ENCODE results near the gene WFDC12.
"Not testable (repeated sequence)": the region's sequence is repeated elsewhere in the genome, so short reads cannot be mapped to it uniquely, and the experiment has no call there.

Gene WFDC12

DNA sequence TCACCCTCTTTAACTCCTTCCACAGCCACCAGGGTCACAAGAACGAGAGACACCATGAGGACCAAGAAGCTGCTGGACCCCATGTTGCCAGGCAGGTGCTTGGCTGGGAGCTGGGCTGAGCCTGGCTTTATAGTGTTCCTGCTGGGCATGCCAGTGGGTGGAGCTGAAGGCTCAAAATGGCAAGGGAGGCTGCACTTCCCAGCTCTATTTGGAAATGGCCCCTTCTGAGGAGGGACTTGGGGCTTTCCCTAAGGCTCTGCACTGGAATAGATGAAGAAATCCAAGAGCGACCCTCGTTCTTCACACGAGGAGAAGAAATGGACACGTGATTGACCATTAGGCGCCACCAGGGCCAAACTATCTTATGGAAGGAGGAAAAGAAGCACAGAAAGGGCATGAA lies at the start of gene WFDC12:
WFDC12 (minus strand) TSS at position 101 of the 400 bp plus-strand sequence; CDS start at position 83, 18 bp downstream.
- DNase-seq (ENCODE audit: low read depth), result no peak

- no peak for DNase-seq (ENCODE audit: low read depth)
These were observed 49.3 kb upstream of the WFDC12 start for GRCh38 chr20:45173522-45173921.

- DNase-seq (ENCODE audit: low read depth), result no peak
These were observed 40.6 kb upstream of the WFDC12 start for GRCh38 chr20:45164906-45165305.

DNA sequence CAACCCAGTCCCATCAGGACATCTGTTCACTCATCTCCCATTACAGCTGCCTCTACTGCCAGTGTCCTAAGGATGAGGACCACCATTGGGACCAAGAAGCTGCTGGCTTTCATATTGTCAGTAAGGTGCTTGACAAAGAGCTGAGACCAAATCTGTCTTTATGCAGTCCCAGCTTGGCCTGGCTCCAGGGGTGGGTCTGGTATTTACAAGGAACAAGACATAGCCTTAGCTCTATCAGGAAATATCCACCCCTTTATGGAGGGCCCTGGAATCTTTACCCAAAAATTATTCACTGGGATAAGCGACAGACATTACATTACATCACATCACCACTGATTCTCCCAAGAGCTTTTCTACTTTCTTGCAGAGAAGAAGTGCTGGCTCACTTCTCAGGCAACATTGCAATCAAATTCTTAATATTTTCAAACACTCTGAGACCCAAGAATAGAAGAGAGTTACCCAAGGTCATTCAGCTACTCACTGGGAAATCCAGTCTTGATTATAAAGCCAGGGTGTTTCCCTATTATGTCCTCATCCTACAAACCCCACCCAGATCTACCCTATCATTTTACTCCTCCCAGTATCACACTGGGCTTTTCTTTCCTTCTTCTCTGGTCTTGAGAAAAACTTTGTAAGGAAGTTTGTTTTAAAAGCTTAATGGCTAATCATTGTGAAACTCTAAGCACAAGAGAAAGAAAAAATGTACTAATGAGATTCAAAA lies 39.0 kb upstream of the WFDC12 start:
- no peak for DNase-seq (ENCODE audit: low read depth)

GRCh38 chr20:45157962-45158361 lies 33.7 kb upstream of the WFDC12 start:
- peak; percentile 81 for DNase-seq (ENCODE audit: low read depth)

DNA sequence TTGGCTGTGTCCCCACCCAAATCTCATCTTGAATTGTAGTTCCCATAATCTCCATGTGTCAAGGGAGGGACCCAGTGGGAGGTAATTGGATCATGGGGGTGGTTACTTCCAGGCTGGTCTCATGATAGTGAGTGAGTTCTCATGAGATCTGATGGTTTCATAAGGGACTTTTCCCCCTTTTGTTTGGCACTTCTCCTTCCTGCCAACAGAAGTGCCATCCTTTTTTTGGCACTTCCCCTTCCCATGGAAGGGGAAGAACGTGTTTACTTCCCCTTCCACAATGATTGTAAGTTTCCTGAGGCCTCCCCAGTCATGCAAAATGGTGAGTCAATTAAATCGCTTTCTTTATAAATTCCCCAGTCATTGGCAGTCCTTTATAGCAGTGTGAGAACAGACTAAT lies 32.4 kb upstream of the WFDC12 start:
- DNase-seq (ENCODE audit: low read depth), result no peak

GRCh38 chr20:45154794-45155193 lies 30.5 kb upstream of the WFDC12 start:
- not testable (repeated sequence) for DNase-seq (ENCODE audit: low read depth)

- no peak for DNase-seq (ENCODE audit: low read depth)
These were observed 29.9 kb upstream of the WFDC12 start for GRCh38 chr20:45154183-45154582.

- DNase-seq (ENCODE audit: low read depth), result no peak
These were observed 29.5 kb upstream of the WFDC12 start for GRCh38 chr20:45153752-45154151.

- DNase-seq (ENCODE audit: low read depth), result no peak
These were observed 28.9 kb upstream of the WFDC12 start for GRCh38 chr20:45153147-45153546.

GRCh38 chr20:45152405-45152804 lies 28.1 kb upstream of the WFDC12 start:
- DNase-seq (ENCODE audit: low read depth), result no peak

DNA sequence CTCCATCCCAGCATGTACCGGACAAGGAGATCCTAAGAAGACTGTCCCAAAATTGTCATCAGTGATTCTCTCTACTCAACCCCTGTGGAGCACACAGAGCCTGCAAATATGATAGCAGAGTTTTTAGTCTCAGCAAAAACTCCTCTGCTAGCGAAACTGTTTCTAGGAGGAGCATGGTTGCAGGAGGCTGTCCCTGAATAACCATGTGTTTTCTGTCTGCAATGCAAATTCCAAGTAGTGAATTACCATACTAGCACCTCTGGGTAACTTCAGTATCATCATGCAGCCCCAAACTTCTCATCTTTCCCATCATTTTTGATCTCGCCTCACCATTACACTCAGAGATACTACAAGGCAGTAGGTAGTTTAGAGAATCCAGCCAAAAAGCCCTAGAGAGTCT lies 24.8 kb upstream of the WFDC12 start:
- no peak for DNase-seq (ENCODE audit: low read depth)

- no peak for DNase-seq (ENCODE audit: low read depth)
These were observed 16.6 kb upstream of the WFDC12 start for GRCh38 chr20:45140836-45141235.

GRCh38 chr20:45139733-45140375 lies 15.6 kb upstream of the WFDC12 start:
- not testable (repeated sequence) for DNase-seq (ENCODE audit: low read depth)

DNA sequence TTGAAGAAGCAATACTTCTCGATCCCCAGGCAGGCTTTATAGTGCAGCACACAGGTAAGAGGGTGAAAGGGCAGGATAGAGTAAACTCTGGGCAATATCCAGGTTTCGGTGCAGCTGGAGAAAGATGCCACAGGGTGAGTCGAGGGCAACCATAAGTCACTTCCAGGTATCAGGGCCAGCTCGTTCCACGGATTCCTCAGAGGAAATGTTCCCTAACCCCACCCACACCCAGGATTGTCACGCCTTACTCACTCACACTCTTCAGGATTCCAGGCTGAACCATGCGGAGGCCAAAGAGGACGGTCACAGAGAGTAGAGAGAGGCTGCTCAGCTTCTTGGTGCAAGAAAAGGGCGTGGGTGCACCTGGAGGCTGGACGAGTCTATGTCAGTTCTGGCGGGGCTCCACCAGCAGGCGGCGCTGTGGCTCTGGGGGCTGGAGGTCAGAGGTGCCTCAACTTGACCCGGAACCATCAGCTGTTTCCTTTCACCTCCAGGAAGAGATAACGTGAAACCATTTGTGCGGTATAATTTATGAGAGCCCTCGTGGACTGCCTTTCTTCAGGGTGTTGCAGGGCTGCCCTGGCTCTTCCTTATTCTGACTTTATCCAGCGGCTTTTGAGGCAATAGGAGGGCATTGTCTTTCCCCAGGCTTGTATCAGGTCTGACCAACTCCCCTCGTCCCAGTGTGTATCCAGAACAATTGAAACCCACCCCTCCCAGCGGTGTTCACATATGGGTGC lies 14.5 kb upstream of the WFDC12 start:
- DNase-seq (ENCODE audit: low read depth), result peak; percentile 11

DNA sequence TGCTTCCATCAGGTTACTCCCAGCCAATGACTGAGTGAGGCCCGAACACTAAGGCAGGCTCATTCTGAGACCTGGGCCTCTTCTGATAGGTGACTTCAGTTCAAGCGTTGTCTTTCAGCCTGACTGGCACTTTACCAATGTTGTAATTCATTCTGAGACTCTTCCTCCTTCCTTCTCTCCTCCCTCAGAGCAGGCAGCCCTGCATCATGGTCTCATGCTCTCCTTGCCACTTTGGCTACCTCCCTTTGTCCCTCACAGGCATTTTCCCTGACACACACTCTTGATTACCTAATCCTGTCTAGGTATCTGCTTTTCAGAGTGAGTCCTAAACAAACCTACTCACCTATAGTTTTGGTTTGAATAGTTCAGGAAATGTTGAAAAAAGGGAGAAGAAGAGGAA lies 12.6 kb upstream of the WFDC12 start:
- DNase-seq (ENCODE audit: low read depth), result no peak

DNA sequence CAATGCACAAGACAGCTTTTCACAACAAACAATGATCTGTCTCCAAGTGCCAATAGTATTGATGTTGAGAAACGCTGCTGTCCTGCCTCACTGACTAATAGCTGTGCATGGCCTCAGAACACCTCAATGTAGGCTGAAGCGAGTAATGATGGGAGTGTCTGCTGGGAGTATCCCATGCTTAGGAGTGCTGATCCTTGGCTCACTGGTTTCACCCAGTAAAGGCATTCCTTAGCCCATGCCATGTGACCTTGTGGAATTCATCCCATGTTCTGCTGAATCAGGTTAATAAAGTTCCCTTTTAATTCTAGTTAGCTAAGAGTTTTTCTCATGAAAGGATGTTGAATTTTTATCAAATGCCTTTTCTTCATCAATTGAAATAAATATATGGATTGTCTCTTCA lies 3.8 kb upstream of the WFDC12 start:
- DNase-seq (ENCODE audit: low read depth), result no peak

DNA sequence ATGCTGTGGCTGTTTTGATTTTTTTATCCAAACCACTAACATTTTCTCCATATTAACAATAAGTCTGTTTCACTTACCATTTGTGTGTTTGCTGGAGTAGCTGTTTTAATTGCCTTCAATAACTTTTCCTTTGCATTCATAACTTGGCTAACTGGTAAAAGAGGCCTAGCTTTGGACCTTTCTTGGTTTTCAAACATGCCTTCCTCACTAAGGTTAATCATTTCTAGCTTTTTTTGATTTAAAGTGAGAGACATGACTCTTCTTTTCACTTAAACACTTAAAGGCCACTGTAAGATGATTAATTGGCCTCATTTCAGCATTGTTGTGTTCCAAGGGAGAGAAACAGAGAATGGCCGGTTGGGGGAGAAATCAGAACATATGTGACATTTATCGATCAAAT lies 2.9 kb downstream of the WFDC12 start:
- no peak for DNase-seq (ENCODE audit: low read depth)

DNA sequence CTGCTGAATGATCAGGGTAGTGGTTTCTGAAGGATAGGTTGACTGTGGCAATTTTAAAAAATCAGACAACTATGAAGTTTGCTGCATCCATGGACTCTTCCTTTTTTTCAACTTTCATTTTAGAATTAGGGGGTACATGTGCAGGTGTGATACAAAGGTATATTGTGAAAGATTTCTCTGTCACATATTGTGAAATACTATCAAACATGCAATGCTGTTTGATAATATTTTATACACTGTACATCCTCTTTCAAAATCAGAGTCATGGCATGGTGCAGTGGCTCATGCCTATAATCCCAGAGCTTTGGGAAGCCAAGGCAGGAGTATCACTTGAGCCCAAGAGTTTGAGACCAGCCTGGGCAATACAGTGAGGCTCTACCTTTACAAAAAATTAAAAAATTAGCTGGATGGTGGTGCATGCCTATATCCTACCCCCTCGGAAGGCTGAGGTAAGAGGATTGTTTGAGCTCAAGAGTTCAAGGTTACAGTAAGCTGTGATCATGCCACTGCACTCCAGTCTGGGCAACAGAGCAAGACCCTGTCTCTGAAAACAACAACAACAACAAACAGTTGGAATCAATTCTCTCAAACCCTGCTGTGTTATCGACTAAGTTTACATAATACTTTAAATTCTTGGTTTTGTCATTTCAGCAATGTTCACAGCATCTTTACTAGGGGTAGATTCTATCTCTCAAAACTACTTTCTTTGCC lies 4.6 kb downstream of the WFDC12 start:
- no peak for DNase-seq (ENCODE audit: low read depth)

DNA sequence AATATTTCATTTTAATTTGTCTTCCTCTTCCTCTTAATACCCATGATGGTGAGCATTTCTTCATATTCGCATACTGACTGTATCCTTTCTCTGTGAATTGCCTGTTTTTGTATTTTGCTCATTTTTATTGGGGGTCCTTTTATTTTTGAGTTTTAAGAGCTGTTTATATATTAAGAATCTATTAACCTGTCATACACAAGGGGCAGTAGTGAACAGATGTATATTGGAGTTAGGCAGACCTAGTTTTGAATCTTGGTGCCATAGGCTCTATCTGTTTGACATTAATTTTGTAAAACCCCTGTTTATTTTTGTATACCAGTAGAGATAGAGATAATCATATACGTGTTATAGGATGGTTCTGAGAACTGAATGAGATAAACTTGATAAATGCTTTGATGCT lies 6.2 kb downstream of the WFDC12 start:
- no peak for DNase-seq (ENCODE audit: low read depth)

- DNase-seq (ENCODE audit: low read depth), result no peak
These were observed 6.7 kb downstream of the WFDC12 start for GRCh38 chr20:45117581-45117980.

DNA sequence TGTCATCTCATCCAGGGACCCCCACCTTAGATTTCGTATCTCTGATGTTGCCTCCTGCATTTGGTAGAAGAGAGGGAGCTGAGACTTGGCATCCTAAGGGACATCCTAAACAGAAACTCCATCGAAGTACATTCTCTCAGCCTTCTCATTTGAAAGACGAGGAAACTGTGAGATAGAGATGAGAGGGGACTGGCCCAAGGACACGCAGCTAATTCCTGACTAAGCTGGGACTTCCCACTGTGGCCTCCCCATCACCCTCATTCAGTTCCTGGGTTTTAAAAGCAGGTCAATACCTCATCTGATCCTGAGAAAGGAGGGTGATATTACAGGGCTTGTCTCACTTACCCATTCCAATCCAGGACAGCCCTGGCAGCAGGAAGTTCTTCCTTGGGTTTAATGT lies 8.4 kb downstream of the WFDC12 start:
- DNase-seq (ENCODE audit: low read depth), result no peak

DNA sequence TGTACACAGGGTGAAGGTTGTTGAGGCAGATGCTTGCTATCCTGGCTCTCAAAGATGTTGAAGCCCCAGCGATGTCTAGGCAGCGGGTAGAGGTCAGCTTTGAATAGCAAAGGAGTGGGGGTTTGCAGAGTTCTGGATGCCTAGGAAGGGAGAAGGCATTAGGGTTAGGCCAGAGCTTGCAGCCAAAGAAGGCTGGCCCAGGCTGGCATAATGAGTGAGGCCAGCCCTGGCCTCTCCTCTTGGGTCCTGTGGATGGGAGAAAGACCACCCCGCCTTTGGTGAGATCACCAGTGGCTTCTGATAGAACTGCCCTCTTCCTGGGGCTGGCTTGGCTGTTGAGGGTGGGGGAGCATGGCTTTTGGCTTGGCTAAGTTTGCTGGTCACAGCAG lies 8.9 kb downstream of the WFDC12 start:
- DNase-seq (ENCODE audit: low read depth), result no peak
